ENCODE data around the gene MYO1H. TPM values are rescaled to one million over a fixed set of nuclear protein-coding genes. Genes with fewer than 3 reads are reported as not detected.

Gene MYO1H
- total and polyA plus RNA-seq, 4 donors, result 0.06 to 0.15 (median 0.09) TPM; not detected in 1

DNA sequence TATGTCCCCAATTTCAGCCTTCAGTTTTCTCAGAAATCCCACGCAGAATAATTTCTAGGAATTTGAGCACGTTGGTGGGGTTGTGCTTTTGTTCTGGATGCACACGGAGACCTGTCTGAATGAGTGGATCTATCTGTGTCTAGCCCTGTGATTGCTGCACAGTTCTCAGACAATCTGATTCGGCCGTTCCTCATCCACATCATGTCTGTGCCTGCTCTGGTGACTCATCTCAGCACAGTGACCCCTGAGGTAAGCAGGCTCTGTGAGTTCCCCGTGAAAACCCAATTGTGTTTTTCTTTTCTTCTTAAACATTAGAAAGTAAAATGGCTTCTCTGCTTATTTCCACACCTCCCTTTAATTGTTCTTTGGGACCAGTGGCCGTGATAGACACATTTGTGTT is 150.0 kb downstream of the MYO1H start:
- Histone ChIP-seq H3K27me3 (ENCODE audit: control insufficient read depth in 3 of 3, insufficient read depth in 3 of 3, low read length in 2 of 3) (no peaks in the 10 kb centered on the region), H3K4me3 (no peak overlapping the region), H3K36me3 (ENCODE audit: control insufficient read depth in 4 of 4, insufficient read depth in 4 of 4, low read length in 4 of 4) (peaks cover 30 to 58% (median 37%) of the 10 kb centered on the region in 4 donors), H3K9me3 (ENCODE audit: control insufficient read depth in 4 of 4, insufficient read depth in 3 of 4, low read length in 3 of 4) (no peaks in the 10 kb centered on the region), H3K4me1 (ENCODE audit: control insufficient read depth in 5 of 5, insufficient read depth in 5 of 5, low read length in 5 of 5) (no peaks in the 10 kb centered on the region), H3K27ac (ENCODE audit: low read depth in 1 of 2, low read length in 1 of 2) (no peak overlapping the region), H3K9ac (ENCODE audit: insufficient read depth in 1 of 2, low read length in 2 of 2) (no peak overlapping the region)
- 93 to 96% methylated on average over 7 of the region's 7 CpGs for WGBS, 2 donors
- TF ChIP-seq, protein P1, sequence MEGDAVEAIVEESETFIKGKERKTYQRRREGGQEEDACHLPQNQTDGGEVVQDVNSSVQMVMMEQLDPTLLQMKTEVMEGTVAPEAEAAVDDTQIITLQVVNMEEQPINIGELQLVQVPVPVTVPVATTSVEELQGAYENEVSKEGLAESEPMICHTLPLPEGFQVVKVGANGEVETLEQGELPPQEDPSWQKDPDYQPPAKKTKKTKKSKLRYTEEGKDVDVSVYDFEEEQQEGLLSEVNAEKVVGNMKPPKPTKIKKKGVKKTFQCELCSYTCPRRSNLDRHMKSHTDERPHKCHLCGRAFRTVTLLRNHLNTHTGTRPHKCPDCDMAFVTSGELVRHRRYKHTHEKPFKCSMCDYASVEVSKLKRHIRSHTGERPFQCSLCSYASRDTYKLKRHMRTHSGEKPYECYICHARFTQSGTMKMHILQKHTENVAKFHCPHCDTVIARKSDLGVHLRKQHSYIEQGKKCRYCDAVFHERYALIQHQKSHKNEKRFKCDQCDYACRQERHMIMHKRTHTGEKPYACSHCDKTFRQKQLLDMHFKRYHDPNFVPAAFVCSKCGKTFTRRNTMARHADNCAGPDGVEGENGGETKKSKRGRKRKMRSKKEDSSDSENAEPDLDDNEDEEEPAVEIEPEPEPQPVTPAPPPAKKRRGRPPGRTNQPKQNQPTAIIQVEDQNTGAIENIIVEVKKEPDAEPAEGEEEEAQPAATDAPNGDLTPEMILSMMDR (IDR thresholded peaks at IDR 0.05; ENCODE audit: control extremely low read depth, extremely low read depth), result no peak
- no peak for ATAC-seq (ENCODE audit: insufficient read depth, low FRiP score)
- no peak for DNase-seq

Other genes starting within 250 kb of the MYO1H start
- 10 to 100 TPM; 22.0 to 24.5 TPM for gene ACACB, start 231.3 kb upstream of the MYO1H start, total RNA-seq
- 10 to 100 TPM in 1 of 2 donors, 1 to 10 TPM in 1; 2.9 to 14.5 TPM for gene ACACB, start 231.3 kb upstream of the MYO1H start, polyA plus RNA-seq
- under 1 TPM; 0.25 to 0.26 TPM for gene FOXN4, start 38.6 kb upstream of the MYO1H start, total RNA-seq
- gene FOXN4, start 38.6 kb upstream of the MYO1H start, polyA plus RNA-seq, result under 1 TPM; 0.04 to 0.06 TPM
- 10 to 100 TPM; 56.3 to 72.6 TPM for gene KCTD10, start 129.4 kb downstream of the MYO1H start, total RNA-seq
- gene KCTD10, start 129.4 kb downstream of the MYO1H start, polyA plus RNA-seq, result 10 to 100 TPM; 21.7 to 51.1 TPM
- gene UBE3B, start 129.7 kb downstream of the MYO1H start, total RNA-seq, result 10 to 100 TPM; 38.7 to 58.9 TPM
- gene UBE3B, start 129.7 kb downstream of the MYO1H start, polyA plus RNA-seq, result 10 to 100 TPM in 1 of 2 donors, 1 to 10 TPM in 1; 10.0 to 15.0 TPM
- 10 to 100 TPM; 23.8 to 86.4 TPM for gene MMAB, start 225.6 kb downstream of the MYO1H start, total RNA-seq
- gene MMAB, start 225.6 kb downstream of the MYO1H start, polyA plus RNA-seq, result 10 to 100 TPM; 69.3 to 90.2 TPM
- gene MVK, start 225.9 kb downstream of the MYO1H start, total RNA-seq, result 10 to 100 TPM; 22.4 to 42.6 TPM
- gene MVK, start 225.9 kb downstream of the MYO1H start, polyA plus RNA-seq, result 10 to 100 TPM; 31.7 to 62.7 TPM